Activated CD8-positive, alpha-beta memory T cell treated with anti-CD3 and anti-CD28 coated beads, Interleukin-2, amount 10 ng/mL, durations not matched to agents 7 days and 5 days (primary cell): Measurements from ENCODE around the gene ANKRD13C. TPM values are rescaled to one million over a fixed set of nuclear protein-coding genes. Genes with fewer than 3 reads are reported as not detected.

Source experiments
- ATAC-seq: fragments of 150-1000 bp; cut with Tn5 transposase; one replicate; pipeline ENCODE4 v1.10.0; 2021; ENCODE audit warnings: moderate library complexity
- CTCF ChIA-PET: fragments of 350-600 bp; sonication (Branson Sonifier 250); formaldehyde crosslinking; loops from one replicate; lab custom pipeline; 2021; ENCODE audit warnings: antibody characterized with exemption; lab: Charles Lee
- DNase-seq: peaks from one replicate; pipeline ENCODE4 v3.0.0-alpha.2; 2020
- H3K27ac Mint-ChIP-seq: one replicate; pipeline ENCODE4 v1.8.0; 2021; ENCODE audit warnings: mild to moderate bottlenecking, mixed read lengths
- H3K27me3 Mint-ChIP-seq: one replicate; pipeline ENCODE4 v1.8.0; 2021; ENCODE audit warnings: mixed read lengths
- H3K36me3 Mint-ChIP-seq: one replicate; pipeline ENCODE4 v1.8.0; 2021; ENCODE audit warnings: mild to moderate bottlenecking, mixed read lengths
- H3K4me1 Mint-ChIP-seq: one replicate; pipeline ENCODE4 v1.8.0; 2021; ENCODE audit warnings: mixed read lengths
- H3K4me3 Mint-ChIP-seq: one replicate; pipeline ENCODE4 v1.8.0; 2021; ENCODE audit warnings: mild to moderate bottlenecking, moderate library complexity, mixed read lengths
- H3K9me3 Mint-ChIP-seq: one replicate; pipeline ENCODE4 v1.8.0; 2022; ENCODE audit warnings: low read depth, mixed read lengths
- total RNA-seq, 2 experiments: library from RNA; stranded (reverse); gene quantifications; one replicate each; pipeline ENCODE4 v1.2.3, GENCODE V29; 2021

The ANKRD13C gene
- total RNA-seq, 2 experiments from 2014 or later: 24.7 to 26.2 TPM

DNA sequence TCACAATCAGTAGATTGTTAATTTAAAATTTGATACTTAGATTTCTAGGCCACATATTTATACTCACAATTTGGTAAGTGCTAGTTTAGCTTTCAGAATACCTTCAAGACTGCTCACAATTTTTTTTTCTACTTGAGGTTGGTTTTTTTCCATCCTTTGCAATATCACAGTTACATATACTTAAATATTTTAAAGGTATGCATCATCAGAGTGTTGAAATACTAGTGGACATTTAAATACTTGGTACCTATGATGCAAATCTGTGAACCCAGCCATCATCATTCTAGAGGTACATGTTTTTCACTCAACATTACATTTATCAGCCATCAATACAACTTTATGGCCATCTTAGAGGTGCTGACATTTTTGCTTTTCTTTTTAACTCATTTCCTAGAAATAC, 143.0 kb downstream of the ANKRD13C start:
- no peaks in the 10 kb centered on the region for H3K9me3 Mint-ChIP-seq
- CTCF ChIA-PET: interaction anchor here (2.6 kb wide), 1 partner anchor 9 kb away, joined by 8 read pairs; the partner anchor contains the start of gene SRSF11
- H3K27me3 Mint-ChIP-seq: no peaks in the 10 kb centered on the region
- H3K36me3 Mint-ChIP-seq: peaks cover 17% of the 10 kb centered on the region
- DNase-seq (no peak), ATAC-seq (no peak)
- H3K4me1 Mint-ChIP-seq: peaks cover 47% of the 10 kb centered on the region
- peak overlapping the region; percentile 59 for H3K27ac Mint-ChIP-seq
- no peak overlapping the region for H3K4me3 Mint-ChIP-seq

DNA sequence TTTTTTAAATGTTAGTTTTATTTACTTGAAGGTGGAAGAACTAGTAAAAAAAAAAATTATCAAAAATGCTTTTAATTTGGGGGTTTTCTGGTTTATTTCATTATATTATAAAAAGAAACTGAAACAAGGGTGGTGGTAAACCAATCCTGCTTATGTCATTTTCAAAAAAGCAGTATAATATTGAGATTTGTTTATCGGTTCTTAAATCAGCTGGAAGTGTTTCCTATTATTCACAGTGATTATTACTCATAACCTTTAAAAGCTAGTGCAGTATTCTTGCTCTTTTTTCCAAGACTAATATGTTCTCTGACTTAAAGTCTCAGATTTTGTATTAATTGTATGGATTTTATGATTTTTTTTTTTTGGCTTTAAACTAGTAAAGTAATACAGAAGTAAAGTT, 143.7 kb downstream of the ANKRD13C start:
- H3K27ac Mint-ChIP-seq: peak overlapping the region; percentile 65
- peak; percentile 37 for ATAC-seq
- peaks cover 47% of the 10 kb centered on the region for H3K4me1 Mint-ChIP-seq
- peaks cover 15% of the 10 kb centered on the region for H3K36me3 Mint-ChIP-seq
- no peak overlapping the region for H3K4me3 Mint-ChIP-seq
- H3K27me3 Mint-ChIP-seq: no peaks in the 10 kb centered on the region
- no peak for DNase-seq
- CTCF ChIA-PET: interaction anchor here (2.6 kb wide), 1 partner anchor 10 kb away, joined by 8 read pairs; the partner anchor contains the start of gene SRSF11
- H3K9me3 Mint-ChIP-seq: no peaks in the 10 kb centered on the region

Other genes with a start within 250 kb of the ANKRD13C start
- 10 to 100 TPM; 17.9 to 20.9 TPM for gene LRRC40, start 149.1 kb downstream of the ANKRD13C start, total RNA-seq
- 100 to 1,000 TPM; 190 to 196 TPM for gene SRSF11, start 133.3 kb downstream of the ANKRD13C start, total RNA-seq
- 10 to 100 TPM in 1 of 2 experiments, 1 to 10 TPM in 1; 9.1 to 13.1 TPM for gene CTH, start 56.5 kb upstream of the ANKRD13C start, total RNA-seq